T-cell (primary cell): Measurements from ENCODE around the gene ZFP3. TPM values are rescaled to one million over a fixed set of nuclear protein-coding genes. Genes with fewer than 3 reads are reported as not detected.

Experiments
- ATAC-seq, 4 experiments: fragments of 200-7000 bp in 3 of 4; fragments of 150-1000 bp in 1 of 4; cut with Tn5 transposase; replicated peaks in 1 of 4; 1 replicate in 3 of 4; 2 replicates in 1 of 4; pipeline ENCODE4 v1.10.0; 2021; ENCODE audit warnings: moderate library complexity in 3 of 4, mild to moderate bottlenecking in 2 of 4, moderate number of reproducible peaks in 1 of 4
- CTCF ChIA-PET, 2 donors: fragments of 300-600 bp; sonication (Branson Sonifier 250); formaldehyde crosslinking; loops; one replicate each; lab custom pipeline; 2022; ENCODE audit warnings: antibody characterized with exemption in 2 of 2; lab: Charles Lee
- POLR2A ChIA-PET, 2 donors: fragments of 300-600 bp; sonication (Branson Sonifier 250); formaldehyde crosslinking; loops; one replicate each; lab custom pipeline; 2022; ENCODE audit warnings: antibody characterized with exemption in 2 of 2; lab: Charles Lee
- DNase-seq, 35 experiments: peaks; one replicate each; pipeline versions ENCODE4 v3.0.0 to v3.0.0-alpha.2; 2013 to 2023
- H3K27ac ChIP-seq: one replicate; pipeline ENCODE4 v1.5.1; 2013; ENCODE audit warnings: low read length
- H3K27me3 ChIP-seq, 2 experiments: replicated peaks in 1 of 2; 1 replicate in 1 of 2; 2 replicates in 1 of 2; pipeline versions ENCODE4 v1.6.1 to v1.7.0; 2013; ENCODE audit warnings: low read length in 1 of 2, mixed read lengths in 1 of 2; ENCODE audit not compliant: control insufficient read depth in 2 of 2, insufficient read depth in 2 of 2; ENCODE audit errors: extremely low read depth in 1 of 2
- H3K36me3 ChIP-seq, 2 donors: 1 replicate in 1 of 2; 2 replicates in 1 of 2; pipeline versions ENCODE4 v1.6.1 to v1.7.0; 2013; ENCODE audit warnings: low read length in 1 of 2; ENCODE audit not compliant: control insufficient read depth in 2 of 2, insufficient read depth in 1 of 2; ENCODE audit errors: extremely low read depth in 1 of 2
- H3K4me1 ChIP-seq, 2 experiments: 1 replicate in 1 of 2; 2 replicates in 1 of 2; pipeline versions ENCODE4 v1.6.1 to v1.7.0; 2013; ENCODE audit warnings: low read length in 2 of 2, mixed read lengths in 1 of 2; ENCODE audit not compliant: insufficient read depth in 2 of 2, control insufficient read depth in 1 of 2; ENCODE audit errors: extremely low read depth in 1 of 2
- H3K4me3 ChIP-seq, 2 donors: 1 replicate in 1 of 2; 2 replicates in 1 of 2; pipeline versions ENCODE4 v1.5.1 to v1.7.0; 2013; ENCODE audit warnings: mild to moderate bottlenecking in 2 of 2, low read length in 1 of 2, moderate library complexity in 1 of 2; ENCODE audit not compliant: control insufficient read depth in 1 of 2; ENCODE audit errors: extremely low read depth in 1 of 2
- H3K9me3 ChIP-seq: 2 replicates; pipeline ENCODE4 v1.7.0; 2013
- H3K27ac Mint-ChIP-seq, 2 donors: one replicate each; pipeline ENCODE4 v1.8.0; 2020 to 2021; ENCODE audit warnings: mild to moderate bottlenecking in 2 of 2, mixed read lengths in 2 of 2
- H3K27me3 Mint-ChIP-seq, 2 donors: one replicate each; pipeline ENCODE4 v1.8.0; 2021 to 2022; ENCODE audit warnings: mixed read lengths in 2 of 2
- H3K36me3 Mint-ChIP-seq: one replicate; pipeline ENCODE4 v1.8.0; 2021; ENCODE audit warnings: mixed read lengths
- H3K4me1 Mint-ChIP-seq, 3 donors: one replicate each; pipeline ENCODE4 v1.8.0; 2020 to 2022; ENCODE audit warnings: mixed read lengths in 3 of 3, mild to moderate bottlenecking in 1 of 3
- H3K4me3 Mint-ChIP-seq, 3 donors: one replicate each; pipeline ENCODE4 v1.8.0; 2020 to 2022; ENCODE audit warnings: mild to moderate bottlenecking in 3 of 3, mixed read lengths in 3 of 3, moderate library complexity in 3 of 3
- H3K9me3 Mint-ChIP-seq, 3 donors: one replicate each; pipeline ENCODE4 v1.8.0; 2020 to 2022; ENCODE audit warnings: mixed read lengths in 3 of 3
- WGBS: methylation state at CpG from one replicate; pipeline ENCODE4 v1.1.5; 2013; ENCODE audit warnings: missing lambda C conversion rate; ENCODE audit not compliant: insufficient coverage; 5-methylcytosine and 5-hydroxymethylcytosine counted together
- total RNA-seq, 35 experiments: library from RNA in 6 of 35; stranded (reverse) in 6 of 35; fragments of 120-200 nt in 1 of 35; gene quantifications; one replicate each; pipeline versions ENCODE4 v1.2.1 to v1.2.4 and lab custom pipeline; 2013 to 2026

The ZFP3 gene
- total RNA-seq, 5 donors from 2014 or later (not counting 1 experiment from before 2014, with no cell fraction given): 3.3 to 10.4 (median 8.5) TPM

DNA sequence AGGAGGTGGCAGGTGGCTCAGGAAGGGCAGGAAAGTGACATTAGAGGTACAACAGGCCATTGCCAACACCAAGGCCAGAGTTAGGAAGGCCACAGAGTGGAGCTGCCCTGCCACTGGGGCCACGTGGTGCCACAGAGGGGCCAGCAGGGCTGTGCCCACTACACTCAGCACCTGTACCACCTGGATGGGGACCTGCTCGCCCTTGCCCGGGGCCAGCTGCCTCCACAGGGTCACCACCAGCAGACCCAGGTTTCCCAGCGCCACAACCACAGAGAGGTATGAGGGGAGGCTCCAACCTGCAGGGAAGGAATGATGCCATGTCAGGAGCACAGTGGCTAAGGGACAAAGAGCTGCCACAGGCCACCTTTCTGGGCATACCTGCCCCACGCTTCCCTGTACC, 44.2 kb upstream of the ZFP3 start:
- Mint-ChIP-seq H3K9me3 (no peaks in the 10 kb centered on the region), H3K27ac (no peak overlapping the region), H3K4me3 (peak overlapping the region in 1 of 3 donors; percentile 36), H3K27me3 (no peaks in the 10 kb centered on the region), H3K4me1 (peaks cover 25 to 29% (median 26%) of the 10 kb centered on the region in 3 donors), H3K36me3 (no peaks in the 10 kb centered on the region)
- ATAC-seq (no peak), DNase-seq (no peak)
- ChIA-PET POLR2A (no interaction called here), CTCF (no interaction called here)
- WGBS: 86% methylated on average over 4 of the region's 5 CpGs
- H3K4me3 ChIP-seq: no peak overlapping the region
- no peak overlapping the region for H3K27ac ChIP-seq
- H3K9me3 ChIP-seq: no peaks in the 10 kb centered on the region
- peaks cover 0 to 20% of the 10 kb centered on the region in 2 experiments for H3K27me3 ChIP-seq
- no peaks in the 10 kb centered on the region for H3K36me3 ChIP-seq
- H3K4me1 ChIP-seq: peaks cover 10 to 36% of the 10 kb centered on the region in 2 experiments

- H3K4me1 Mint-ChIP-seq: peaks cover 26 to 30% (median 26%) of the 10 kb centered on the region in 3 donors
- peak overlapping the region in 1 of 3 donors; percentile 36 for H3K4me3 Mint-ChIP-seq
- CTCF ChIA-PET: no interaction called here
- H3K4me3 ChIP-seq: no peak overlapping the region
- H3K27ac ChIP-seq: no peak overlapping the region
- H3K27me3 ChIP-seq: peaks cover 0 to 20% of the 10 kb centered on the region in 2 experiments
- no peaks in the 10 kb centered on the region for H3K9me3 ChIP-seq
- ATAC-seq (no peak), DNase-seq (no peak)
- no peaks in the 10 kb centered on the region for H3K36me3 ChIP-seq
- POLR2A ChIA-PET: no interaction called here
- H3K27me3 Mint-ChIP-seq: no peaks in the 10 kb centered on the region
- 92% methylated on average over 8 of the region's 14 CpGs for WGBS
- no peak overlapping the region for H3K27ac Mint-ChIP-seq
- peaks cover 10 to 36% of the 10 kb centered on the region in 2 experiments for H3K4me1 ChIP-seq
- no peaks in the 10 kb centered on the region for H3K9me3 Mint-ChIP-seq
- H3K36me3 Mint-ChIP-seq: no peaks in the 10 kb centered on the region
Observed at GRCh38 chr17:5034651-5035050, 43.6 kb upstream of the ZFP3 start.

DNA sequence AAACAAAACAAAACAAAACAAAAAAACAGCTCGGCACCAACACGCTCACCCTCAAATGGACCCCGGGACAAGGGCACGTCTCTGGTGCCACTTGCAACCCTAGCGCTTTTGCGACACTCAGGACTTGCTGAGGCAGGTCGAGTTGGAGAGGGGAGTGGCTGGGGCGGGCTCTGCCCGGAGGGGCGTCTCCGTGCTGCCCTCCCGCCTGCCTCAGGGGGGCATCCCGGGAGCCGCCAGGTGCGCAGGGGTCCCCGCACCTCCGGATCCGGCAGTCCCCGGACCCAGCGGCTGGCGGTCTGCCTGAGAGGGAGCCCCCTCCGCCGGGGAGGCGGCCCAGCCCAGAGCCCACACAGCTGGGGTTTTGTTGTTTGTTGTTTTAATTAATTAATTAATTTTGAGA, 43.0 kb upstream of the ZFP3 start, which contains the start of gene SLC52A1:
Gene SLC52A1, minus strand, starts transcription at position 112 of the 400 bp plus-strand sequence. CDS start 820 bp downstream, outside the sequence.
- no peak within 1 kb of the TSS for H3K27ac Mint-ChIP-seq
- Histone ChIP-seq H3K36me3 (no peaks in the 10 kb centered on the region), H3K4me3 (peak within 1 kb of the TSS in 1 of 2 donors; percentile 5), H3K27me3 (peaks cover 0 to 20% of the 10 kb centered on the region in 2 experiments), H3K9me3 (no peaks in the 10 kb centered on the region), H3K27ac (no peak within 1 kb of the TSS), H3K4me1 (peaks cover 8 to 35% of the 10 kb centered on the region in 2 experiments)
- H3K9me3 Mint-ChIP-seq: no peaks in the 10 kb centered on the region
- POLR2A ChIA-PET: interaction anchor here in 1 of 2 donors (0.7 kb wide), 1 partner anchor 130 kb away, joined by 11 read pairs; no protein-coding TSS in a partner anchor
- no peaks in the 10 kb centered on the region for H3K27me3 Mint-ChIP-seq
- H3K4me1 Mint-ChIP-seq: peaks cover 25 to 32% (median 28%) of the 10 kb centered on the region in 3 donors
- WGBS: 26% methylated on average over 8 of the region's 24 CpGs
- DNase-seq (no peak), ATAC-seq (no peak)
- CTCF ChIA-PET: interaction anchor here (0.6 to 1.0 kb wide), 6 partner anchors 14 to 1631 kb away, joined by 3 to 7 read pairs (median 4); no protein-coding TSS in a partner anchor
- H3K4me3 Mint-ChIP-seq: peak within 1 kb of the TSS in 1 of 3 donors; percentile 36
- H3K36me3 Mint-ChIP-seq: no peaks in the 10 kb centered on the region

DNA sequence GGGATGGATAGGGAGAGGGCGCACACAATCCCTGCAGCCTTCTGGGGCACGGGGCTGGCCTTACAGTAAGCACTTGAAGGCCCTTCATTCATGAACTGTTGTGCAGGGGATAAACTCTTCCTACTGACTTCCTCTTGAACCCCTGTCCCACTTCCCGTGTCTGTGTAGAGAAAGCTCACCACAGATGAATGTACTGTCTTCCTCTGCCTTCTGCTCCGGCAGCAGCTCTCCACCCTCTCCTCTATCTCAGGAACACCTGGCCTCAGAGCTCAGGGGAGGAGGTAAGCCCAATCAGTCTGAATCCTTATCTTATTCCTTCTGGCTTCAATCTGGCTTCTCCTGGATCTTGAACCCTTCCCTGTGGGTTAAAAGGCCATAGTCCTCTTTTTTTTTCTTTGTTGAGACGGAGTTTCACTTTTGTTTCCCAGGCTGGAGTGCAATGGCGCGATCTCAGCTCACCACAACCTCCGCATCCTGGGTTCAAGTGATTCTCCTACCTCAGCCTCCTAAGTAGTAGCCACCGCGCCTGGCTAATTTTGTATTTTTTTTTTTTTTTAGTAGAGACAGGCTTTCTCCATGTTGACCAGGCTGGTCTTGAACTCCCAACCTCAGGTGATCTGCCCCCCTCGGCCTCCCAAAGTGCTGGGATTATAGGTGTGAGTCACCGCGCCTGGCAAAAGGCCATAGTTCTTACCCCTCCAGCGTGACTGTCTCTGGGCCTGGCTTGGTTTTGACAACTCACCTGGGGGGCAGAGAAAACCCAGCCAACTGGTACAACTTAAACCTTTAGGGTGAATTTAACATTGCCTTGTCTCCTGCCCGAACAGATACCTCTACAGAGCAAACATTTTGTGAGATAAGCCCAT, 35.9 kb upstream of the ZFP3 start:
- Mint-ChIP-seq H3K27ac (peak overlapping the region; percentile 93 to 95), H3K36me3 (peaks cover 6% of the 10 kb centered on the region), H3K27me3 (no peaks in the 10 kb centered on the region), H3K9me3 (no peaks in the 10 kb centered on the region), H3K4me3 (peak overlapping the region; percentile 81 to 84 (median 81)), H3K4me1 (peaks cover 51 to 59% (median 53%) of the 10 kb centered on the region in 3 donors)
- CTCF ChIA-PET: interaction anchor here (0.7 kb wide), 2 partner anchors 100 to 118 kb away, joined by 3 read pairs; no protein-coding TSS in a partner anchor
- Histone ChIP-seq H3K9me3 (no peaks in the 10 kb centered on the region), H3K27me3 (no peaks in the 10 kb centered on the region), H3K4me1 (peaks cover 27 to 52% of the 10 kb centered on the region in 2 experiments), H3K27ac (peak overlapping the region; percentile 82), H3K36me3 (no peaks in the 10 kb centered on the region), H3K4me3 (peak overlapping the region; percentile 33 to 55)
- peak; percentile 64 to 85 (median 78) for ATAC-seq
- WGBS: 83% methylated on average over 1 of the region's 15 CpGs
- POLR2A ChIA-PET: interaction anchor here (0.6 kb wide), 2 partner anchors 8 to 12 kb away, joined by 3 to 7 read pairs; no protein-coding TSS in a partner anchor
- peak in 7 of 35 experiments; percentile 11 to 51 (median 30) for DNase-seq

DNA sequence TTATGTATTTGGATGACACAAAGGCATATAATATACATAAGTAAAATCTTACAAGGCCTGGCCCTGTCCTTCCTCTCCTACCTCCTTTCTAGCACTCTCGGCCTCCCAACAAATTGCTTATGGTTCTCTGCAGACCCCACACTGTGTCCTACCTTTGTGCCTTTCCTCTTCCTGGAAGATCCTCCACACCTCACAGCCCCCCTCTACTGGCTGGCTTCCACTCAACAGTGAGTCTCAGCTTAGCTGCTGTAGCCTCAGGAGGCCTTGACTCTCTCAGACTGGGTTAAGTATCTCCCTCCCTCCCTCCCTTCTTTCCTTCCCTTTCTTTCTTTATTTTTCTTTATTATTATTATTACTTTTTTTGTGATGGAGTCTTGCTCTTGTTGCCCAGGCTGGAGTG, 34.7 kb upstream of the ZFP3 start:
- H3K9me3 Mint-ChIP-seq: no peaks in the 10 kb centered on the region
- peaks cover 58 to 69% (median 63%) of the 10 kb centered on the region in 3 donors for H3K4me1 Mint-ChIP-seq

GRCh38 chr17:5044630-5045029, 33.6 kb upstream of the ZFP3 start:
- Mint-ChIP-seq H3K9me3 (no peaks in the 10 kb centered on the region), H3K4me3 (peak overlapping the region in 1 of 3 donors; percentile 81), H3K36me3 (peaks cover 8% of the 10 kb centered on the region), H3K27ac (peak overlapping the region; percentile 79 to 88), H3K4me1 (peaks cover 65 to 78% (median 70%) of the 10 kb centered on the region in 3 donors), H3K27me3 (no peaks in the 10 kb centered on the region)
- ChIA-PET CTCF (no interaction called here), POLR2A (no interaction called here)
- peaks cover 37 to 70% of the 10 kb centered on the region in 2 experiments for H3K4me1 ChIP-seq
- 80% methylated on average over 3 of the region's 5 CpGs for WGBS
- no peaks in the 10 kb centered on the region for H3K36me3 ChIP-seq
- no peaks in the 10 kb centered on the region for H3K9me3 ChIP-seq
- DNase-seq (no peak), ATAC-seq (no peak)
- H3K27me3 ChIP-seq: no peaks in the 10 kb centered on the region
- no peak overlapping the region for H3K27ac ChIP-seq
- no peak overlapping the region for H3K4me3 ChIP-seq

More for the DNA sequence above, 34.7 kb upstream of the ZFP3 start:
- no peaks in the 10 kb centered on the region for H3K36me3 ChIP-seq
- H3K4me1 ChIP-seq: peaks cover 33 to 59% of the 10 kb centered on the region in 2 experiments
- ATAC-seq (no peak), DNase-seq (no peak)
- peaks cover 8% of the 10 kb centered on the region for H3K36me3 Mint-ChIP-seq
- ChIA-PET POLR2A (no interaction called here), CTCF (interaction anchor here in 1 of 2 donors (0.7 kb wide), 1 partner anchor 70 kb away, joined by 9 read pairs; no protein-coding TSS in a partner anchor)
- H3K27me3 Mint-ChIP-seq: no peaks in the 10 kb centered on the region
- H3K27ac ChIP-seq: no peak overlapping the region
- peak overlapping the region; percentile 93 to 95 for H3K27ac Mint-ChIP-seq
- 100% methylated on average over 1 of the region's 1 CpG for WGBS
- no peaks in the 10 kb centered on the region for H3K27me3 ChIP-seq
- H3K4me3 ChIP-seq: no peak overlapping the region
- peak overlapping the region; percentile 81 to 84 (median 81) for H3K4me3 Mint-ChIP-seq
- no peaks in the 10 kb centered on the region for H3K9me3 ChIP-seq
